Karpas-422 (cell line): ENCODE measurements around the gene ATP6V0D1. TPM values are rescaled to one million over a fixed set of nuclear protein-coding genes. Genes with fewer than 3 reads are reported as not detected.

Source experiments
- DNase-seq: peaks from one replicate; pipeline ENCODE4 v3.0.0-alpha.2; 2015
- H2AFZ ChIP-seq: fragments of 200-600 bp; sonication (generic); 2 replicates; pipeline ENCODE4 v1.6.1; 2014; ENCODE audit warnings: antibody characterized with exemption, low read length, mixed read lengths
- H3K27ac ChIP-seq: fragments of 200-600 bp; sonication (generic); 2 replicates; pipeline ENCODE4 v1.5.1; 2014; ENCODE audit warnings: mild to moderate bottlenecking, low read length, moderate library complexity
- H3K27me3 ChIP-seq: fragments of 200-600 bp; sonication (generic); 2 replicates; pipeline ENCODE4 v1.6.1; 2014; ENCODE audit warnings: low read length, mixed read lengths
- H3K36me3 ChIP-seq: fragments of 200-600 bp; sonication (generic); 2 replicates; pipeline ENCODE4 v1.6.1; 2014; ENCODE audit warnings: low read length, mixed read lengths; ENCODE audit not compliant: insufficient read depth
- H3K4me1 ChIP-seq: fragments of 200-600 bp; sonication (generic); 2 replicates; pipeline ENCODE4 v1.6.1; 2014; ENCODE audit warnings: mild to moderate bottlenecking, low read length, mixed read lengths
- H3K4me2 ChIP-seq: fragments of 200-600 bp; sonication (generic); 2 replicates; pipeline ENCODE4 v1.6.1; 2014; ENCODE audit warnings: low read length, low read depth, mild to moderate bottlenecking; ENCODE audit not compliant: poor library complexity, severe bottlenecking
- H3K4me3 ChIP-seq: fragments of 200-600 bp; sonication (generic); 2 replicates; pipeline ENCODE4 v1.5.1; 2014; ENCODE audit warnings: mild to moderate bottlenecking, antibody characterized with exemption, low read length, mixed read lengths
- H3K79me2 ChIP-seq: fragments of 200-600 bp; sonication (generic); 2 replicates; pipeline ENCODE4 v1.6.1; 2014; ENCODE audit warnings: mild to moderate bottlenecking, low read length, mixed read lengths
- H3K9ac ChIP-seq: fragments of 200-600 bp; sonication (generic); 2 replicates; pipeline ENCODE4 v1.6.0; 2014; ENCODE audit warnings: low read length
- H3K9me2 ChIP-seq: fragments of 200-600 bp; sonication (generic), shearing (Covaris generic); replicated peaks from 2 replicates; pipeline ENCODE4 v1.6.0; 2014; ENCODE audit warnings: mild to moderate bottlenecking, low read length, moderate library complexity; ENCODE audit not compliant: insufficient read depth
- H3K9me3 ChIP-seq: fragments of 300-700, 200-600 bp; sonication (generic); 2 replicates; pipeline ENCODE4 v1.6.1; 2014; ENCODE audit warnings: low read length, mixed read lengths
- H4K20me1 ChIP-seq: fragments of 200-600 bp; sonication (generic); 2 replicates; pipeline ENCODE4 v1.6.1; 2014; ENCODE audit warnings: mild to moderate bottlenecking, antibody characterized with exemption, low read length, low read depth; ENCODE audit not compliant: insufficient read depth
- total RNA-seq: library from RNA; depleted of rRNA; stranded (reverse); fragments of >200 nt; shearing (Covaris generic); gene quantifications from 2 replicates; pipeline ENCODE4 v1.2.3, GENCODE V29; 2014; ENCODE audit warnings: low replicate concordance

The ATP6V0D1 gene
- total RNA-seq, 1 experiment from 2014 or later, result 83.4 TPM

DNA sequence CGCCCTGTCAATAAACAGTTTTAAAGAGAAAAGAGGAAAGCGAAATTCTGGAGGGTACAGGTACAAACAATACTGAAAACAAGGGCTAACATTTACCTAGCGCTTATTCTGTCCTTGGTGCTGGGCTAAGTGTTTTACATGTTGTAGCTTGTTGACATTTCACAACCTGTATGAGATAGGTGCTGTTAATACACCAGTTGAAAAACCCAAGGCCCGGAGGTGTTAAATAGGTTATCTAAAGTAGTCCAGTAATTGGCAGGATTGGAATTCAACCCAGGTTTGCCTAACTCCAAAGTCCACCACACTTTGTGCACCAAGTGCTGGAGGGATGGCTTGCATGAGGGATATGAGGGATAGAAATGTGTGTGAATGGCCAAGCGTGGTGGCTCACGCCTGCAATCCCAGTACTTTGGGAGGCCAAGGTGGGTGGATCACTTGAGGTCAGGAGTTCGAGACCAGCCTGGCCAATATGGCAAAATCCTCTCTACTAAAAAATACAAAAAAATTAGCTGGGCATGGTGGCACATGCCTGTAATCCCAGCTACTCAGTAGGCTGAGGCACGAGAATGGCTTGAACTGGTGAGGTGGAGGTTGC lies 2.9 kb downstream of the ATP6V0D1 start:
- no peak overlapping the region for H3K9ac ChIP-seq
- no peaks in the 10 kb centered on the region for H3K9me3 ChIP-seq
- H3K27ac ChIP-seq, result no peak overlapping the region
- H3K4me3 ChIP-seq, result no peak overlapping the region
- peaks cover 80% of the 10 kb centered on the region for H3K79me2 ChIP-seq
- H3K4me2 ChIP-seq, result no peak overlapping the region
- peaks cover 39% of the 10 kb centered on the region for H3K4me1 ChIP-seq
- DNase-seq, result no peak
- H2AFZ ChIP-seq, result no peak overlapping the region
- H3K9me2 ChIP-seq, result no peaks in the 10 kb centered on the region
- 0 out of 2 replicates have a peak, but pooled peaks cover 6% of the 10 kb centered on the region for H4K20me1 ChIP-seq
- H3K27me3 ChIP-seq, result no peaks in the 10 kb centered on the region
- no peaks in the 10 kb centered on the region for H3K36me3 ChIP-seq

DNA sequence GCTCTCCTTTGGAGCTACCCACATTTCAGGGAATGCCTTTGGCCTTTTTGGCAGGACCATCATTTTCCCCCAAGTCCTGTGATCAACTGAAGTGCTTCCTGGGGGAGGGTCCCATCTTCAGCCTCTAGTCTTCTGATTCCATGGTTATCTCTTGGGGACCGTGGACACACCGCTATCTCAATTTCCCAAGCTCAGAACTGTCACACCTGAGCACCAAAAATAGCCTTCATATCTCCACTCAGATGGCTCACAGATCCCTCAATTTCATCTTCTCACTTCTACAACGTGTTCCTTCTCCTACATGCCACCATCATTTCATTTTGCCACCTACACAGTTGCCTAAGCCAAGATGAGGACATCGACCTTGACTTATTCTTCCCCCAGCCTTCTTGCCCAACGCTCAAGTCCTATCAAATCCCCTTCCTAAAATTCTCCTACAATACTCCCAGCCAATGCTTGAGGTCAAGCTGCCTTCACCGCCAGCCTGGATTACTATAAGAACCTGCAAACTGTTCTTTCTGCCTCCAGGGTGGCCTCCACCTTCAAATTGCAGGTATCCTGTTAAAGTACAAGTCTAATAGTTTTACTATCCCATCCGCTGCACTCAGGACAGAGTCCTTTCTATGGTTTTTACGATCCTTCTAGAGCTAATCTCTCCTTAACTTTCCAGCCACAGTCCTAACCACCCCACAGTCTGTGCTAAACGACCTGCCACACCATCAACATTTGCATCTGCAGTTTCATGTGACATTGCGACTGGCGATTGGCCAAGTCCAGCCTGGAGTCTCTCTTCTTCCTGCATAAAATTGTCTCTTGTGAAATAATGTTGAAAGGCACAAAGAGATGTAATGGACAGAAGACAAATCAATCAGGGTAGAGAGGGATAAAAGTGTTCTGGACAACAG lies 6.2 kb downstream of the ATP6V0D1 start:
- Histone ChIP-seq H3K27me3 (no peaks in the 10 kb centered on the region), H3K4me3 (no peak overlapping the region), H2AFZ (no peak overlapping the region), H3K36me3 (no peaks in the 10 kb centered on the region), H4K20me1 (0 out of 2 replicates have a peak, but pooled peaks cover 6% of the 10 kb centered on the region), H3K9me3 (no peaks in the 10 kb centered on the region), H3K4me2 (no peak overlapping the region), H3K9me2 (no peaks in the 10 kb centered on the region), H3K79me2 (peaks cover 91% of the 10 kb centered on the region), H3K9ac (no peak overlapping the region), H3K27ac (no peak overlapping the region), H3K4me1 (peaks cover 21% of the 10 kb centered on the region)
- no peak for DNase-seq

- Histone ChIP-seq H3K9ac (no peak overlapping the region), H2AFZ (no peak overlapping the region), H4K20me1 (peaks cover 10% of the 10 kb centered on the region; the same call in 1 of the 2 replicates), H3K9me3 (no peaks in the 10 kb centered on the region), H3K9me2 (no peaks in the 10 kb centered on the region), H3K4me1 (peaks cover 11% of the 10 kb centered on the region), H3K36me3 (no peaks in the 10 kb centered on the region), H3K27me3 (no peaks in the 10 kb centered on the region), H3K4me2 (no peak overlapping the region), H3K4me3 (no peak overlapping the region), H3K27ac (no peak overlapping the region), H3K79me2 (peaks cover 88% of the 10 kb centered on the region)
- no peak for DNase-seq
These were observed 9.1 kb downstream of the ATP6V0D1 start for GRCh38 chr16:67471758-67472384.

DNA sequence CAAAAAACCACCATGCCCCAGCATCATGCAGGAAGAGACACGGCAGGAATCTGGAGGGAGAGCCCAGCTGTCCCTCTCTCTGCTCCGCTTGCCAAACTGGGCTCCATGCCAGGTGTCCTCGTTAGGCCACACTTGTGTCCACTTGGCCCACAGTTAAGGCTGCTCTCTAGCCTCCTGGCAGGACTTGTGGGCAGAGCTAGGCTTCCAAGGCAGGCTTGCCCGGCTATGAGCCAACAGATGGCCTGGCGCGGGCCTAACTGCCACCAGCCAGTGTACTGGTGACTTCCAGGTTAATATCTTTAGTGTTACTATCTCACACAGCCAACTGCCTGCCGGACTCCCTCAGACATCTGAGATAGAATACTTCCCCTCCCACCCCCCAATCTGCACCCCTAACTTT lies 10.6 kb downstream of the ATP6V0D1 start:
- Histone ChIP-seq H3K36me3 (no peaks in the 10 kb centered on the region), H3K27me3 (no peaks in the 10 kb centered on the region), H2AFZ (no peak overlapping the region), H3K9me2 (no peaks in the 10 kb centered on the region), H3K4me1 (peaks cover 13% of the 10 kb centered on the region), H3K9ac (no peak overlapping the region), H3K9me3 (no peaks in the 10 kb centered on the region), H4K20me1 (peaks cover 18% of the 10 kb centered on the region; the same call in 1 of the 2 replicates), H3K27ac (no peak overlapping the region), H3K4me3 (no peak overlapping the region), H3K79me2 (peaks cover 81% of the 10 kb centered on the region), H3K4me2 (no peak overlapping the region)
- DNase-seq, result no peak

- H3K9me3 ChIP-seq, result no peaks in the 10 kb centered on the region
- DNase-seq, result no peak
- no peaks in the 10 kb centered on the region for H3K9me2 ChIP-seq
- no peaks in the 10 kb centered on the region for H3K36me3 ChIP-seq
- H2AFZ ChIP-seq, result no peak overlapping the region
- H3K27me3 ChIP-seq, result no peaks in the 10 kb centered on the region
- no peak overlapping the region for H3K9ac ChIP-seq
- H3K27ac ChIP-seq, result no peak overlapping the region
- H3K4me1 ChIP-seq, result peaks cover 10% of the 10 kb centered on the region
- no peak overlapping the region for H3K4me2 ChIP-seq
- H3K79me2 ChIP-seq, result peaks cover 81% of the 10 kb centered on the region
- H4K20me1 ChIP-seq, result peaks cover 20% of the 10 kb centered on the region; the same call in 1 of the 2 replicates
- H3K4me3 ChIP-seq, result no peak overlapping the region
These were observed 12.2 kb downstream of the ATP6V0D1 start for GRCh38 chr16:67468731-67469130.

- no peaks in the 10 kb centered on the region for H3K27me3 ChIP-seq
- peaks cover 85% of the 10 kb centered on the region for H3K79me2 ChIP-seq
- no peak overlapping the region for H3K4me2 ChIP-seq
- H3K27ac ChIP-seq, result no peak overlapping the region
- no peaks in the 10 kb centered on the region for H3K9me2 ChIP-seq
- no peaks in the 10 kb centered on the region for H3K36me3 ChIP-seq
- no peak for DNase-seq
- H3K4me1 ChIP-seq, result peaks cover 10% of the 10 kb centered on the region
- no peak overlapping the region for H2AFZ ChIP-seq
- H4K20me1 ChIP-seq, result peaks cover 22% of the 10 kb centered on the region; the same call in 1 of the 2 replicates
- no peaks in the 10 kb centered on the region for H3K9me3 ChIP-seq
- no peak overlapping the region for H3K4me3 ChIP-seq
- H3K9ac ChIP-seq, result no peak overlapping the region
These were observed 14.4 kb downstream of the ATP6V0D1 start for GRCh38 chr16:67466581-67466980.

DNA sequence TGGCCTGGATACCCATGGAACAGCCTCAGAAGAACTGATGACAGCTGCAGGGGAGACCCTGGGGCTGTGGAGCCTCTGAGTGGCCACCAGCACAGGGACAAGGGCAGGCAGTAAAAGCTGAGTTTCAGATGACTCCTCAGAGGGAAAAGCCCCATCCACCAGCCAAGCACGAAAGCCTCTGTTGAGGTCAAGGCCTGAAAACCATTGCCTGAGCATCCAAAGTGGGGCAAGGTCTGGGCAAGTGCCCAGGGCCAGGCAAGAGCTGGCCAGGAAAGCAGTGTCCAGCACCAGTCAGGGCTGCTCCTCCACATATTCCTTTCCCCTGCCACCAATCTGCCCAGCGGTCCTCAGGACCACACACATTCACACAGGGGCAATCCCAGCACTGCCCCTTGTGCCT lies 16.4 kb downstream of the ATP6V0D1 start:
- Histone ChIP-seq H3K79me2 (peaks cover 74% of the 10 kb centered on the region), H3K4me1 (peaks cover 10% of the 10 kb centered on the region), H3K9ac (no peak overlapping the region), H2AFZ (no peak overlapping the region), H3K9me3 (no peaks in the 10 kb centered on the region), H3K36me3 (no peaks in the 10 kb centered on the region), H3K27ac (no peak overlapping the region), H3K4me2 (no peak overlapping the region), H3K4me3 (no peak overlapping the region), H4K20me1 (peaks cover 28% of the 10 kb centered on the region; the same call in 1 of the 2 replicates), H3K27me3 (no peaks in the 10 kb centered on the region), H3K9me2 (no peaks in the 10 kb centered on the region)
- no peak for DNase-seq

GRCh38 chr16:67463691-67464090 lies 17.3 kb downstream of the ATP6V0D1 start:
- no peak overlapping the region for H3K9ac ChIP-seq
- no peaks in the 10 kb centered on the region for H3K9me2 ChIP-seq
- no peaks in the 10 kb centered on the region for H3K27me3 ChIP-seq
- no peak overlapping the region for H3K4me3 ChIP-seq
- peaks cover 10% of the 10 kb centered on the region for H3K4me1 ChIP-seq
- no peaks in the 10 kb centered on the region for H3K9me3 ChIP-seq
- H4K20me1 ChIP-seq, result peaks cover 28% of the 10 kb centered on the region; the same call in 1 of the 2 replicates
- H3K4me2 ChIP-seq, result no peak overlapping the region
- H3K27ac ChIP-seq, result no peak overlapping the region
- no peak overlapping the region for H2AFZ ChIP-seq
- no peaks in the 10 kb centered on the region for H3K36me3 ChIP-seq
- no peak for DNase-seq
- peaks cover 68% of the 10 kb centered on the region for H3K79me2 ChIP-seq
